NT2/D1 (cell line): Measurements from ENCODE around the gene ING5.
"Not testable (repeated sequence)": the region's sequence is repeated elsewhere in the genome, so short reads cannot be mapped to it uniquely, and the experiment has no call there.

Source experiments
- SUZ12 ChIP-seq: IDR thresholded peaks from 2 replicates; pipeline ENCODE4 v1.6.1; 2011; ENCODE audit not compliant: insufficient read length, insufficient read depth; ENCODE audit errors: extremely low read depth
- YY1 ChIP-seq: IDR thresholded peaks from 2 replicates; pipeline ENCODE4 v1.6.1; 2011; ENCODE audit not compliant: insufficient read length, insufficient read depth
- ZNF274 ChIP-seq: IDR thresholded peaks from 2 replicates; pipeline ENCODE4 v1.6.1; 2011; ENCODE audit warnings: mild to moderate bottlenecking, low read depth, low read length

GRCh38 chr2:241662731-241663130, 39.1 kb upstream of the ING5 start:
- not testable (repeated sequence) for TF ChIP-seq YY1, SUZ12, ZNF274
